Thoracic aorta (tissue), 2 donors: ENCODE data around the gene JMJD1C. TPM values are rescaled to one million over a fixed set of nuclear protein-coding genes. Genes with fewer than 3 reads are reported as not detected.

ENCODE experiments used
- ATAC-seq: fragments of 150-250 bp; one replicate; pipeline ENCODE4 v1.8.0; 2017; ENCODE audit warnings: low read depth; ENCODE audit not compliant: insufficient number of reproducible peaks, low FRiP score
- DNase-seq: peaks from one replicate; pipeline ENCODE4 v3.0.0-alpha.2; 2020; ENCODE audit warnings: low spot score
- H3K27ac ChIP-seq, 2 donors: fragments of 200-600 bp; sonication (generic); 1 replicate in 1 of 2; 2 replicates in 1 of 2; pipeline ENCODE4 v1.5.1; 2016; ENCODE audit warnings: mild to moderate bottlenecking in 2 of 2, moderate library complexity in 2 of 2
- H3K27me3 ChIP-seq: fragments of 200-600 bp; sonication (generic); replicated peaks from 2 replicates; pipeline ENCODE4 v1.6.0; 2016; ENCODE audit warnings: mild to moderate bottlenecking; ENCODE audit not compliant: insufficient read depth
- H3K36me3 ChIP-seq: fragments of 200-600 bp; sonication (generic); one replicate; pipeline ENCODE4 v1.5.1; 2016
- H3K4me1 ChIP-seq, 2 donors: fragments of 200-600 bp; sonication (generic); 1 replicate in 1 of 2; 2 replicates in 1 of 2; pipeline versions ENCODE4 v1.5.1 to v1.6.0; 2016; ENCODE audit warnings: low read depth in 2 of 2, mild to moderate bottlenecking in 1 of 2; ENCODE audit not compliant: control insufficient read depth in 1 of 2
- H3K4me3 ChIP-seq: fragments of 200-600 bp; sonication (generic); 2 replicates; pipeline ENCODE4 v1.5.1; 2016; ENCODE audit warnings: mild to moderate bottlenecking
- H3K9me3 ChIP-seq: fragments of 200-600 bp; sonication (generic); 2 replicates; pipeline ENCODE4 v1.5.1; 2016
- CTCF ChIP-seq: fragments of 200-600 bp; sonication (generic); IDR thresholded peaks from one replicate; pipeline ENCODE4 v1.5.1; 2019; ENCODE audit warnings: antibody characterized with exemption
- total RNA-seq, 2 donors: library from RNA; depleted of rRNA; stranded (reverse); fragments of >200 nt; gene quantifications; one replicate each; pipeline versions ENCODE4 v1.1.0 to v1.2.3, GENCODE V29; 2016

The JMJD1C gene
- total RNA-seq, 2 donors from 2014 or later, result 95.2 to 215 TPM

- H3K36me3 ChIP-seq, result peaks cover 7% of the 10 kb centered on the region
- H3K9me3 ChIP-seq, result no peaks in the 10 kb centered on the region
- no peaks in the 10 kb centered on the region for H3K27me3 ChIP-seq
- H3K4me1 ChIP-seq, result peaks cover 8 to 11% of the 10 kb centered on the region in 2 donors
- H3K4me3 ChIP-seq, result no peak overlapping the region
- no peak for TF ChIP-seq CTCF
- H3K27ac ChIP-seq, result peak overlapping the region in 1 of 2 donors; percentile 2
- ATAC-seq (no peak), DNase-seq (no peak)
These were observed 251.2 kb downstream of the JMJD1C start for GRCh38 chr10:63214571-63214970.

- H3K27me3 ChIP-seq, result no peaks in the 10 kb centered on the region
- H3K9me3 ChIP-seq, result no peaks in the 10 kb centered on the region
- peaks cover 8 to 20% of the 10 kb centered on the region in 2 donors for H3K4me1 ChIP-seq
- no peak overlapping the region for H3K4me3 ChIP-seq
- H3K36me3 ChIP-seq, result peaks cover 7% of the 10 kb centered on the region
- ATAC-seq, result no peak
- TF ChIP-seq CTCF, result no peak
- no peak overlapping the region for H3K27ac ChIP-seq
- DNase-seq, result no peak
These were observed 252.3 kb downstream of the JMJD1C start for GRCh38 chr10:63213489-63213888.

GRCh38 chr10:63210611-63211196 is 255.1 kb downstream of the JMJD1C start:
- H3K27ac ChIP-seq, result no peak overlapping the region
- no peaks in the 10 kb centered on the region for H3K9me3 ChIP-seq
- ATAC-seq (no peak), DNase-seq (no peak)
- no peak overlapping the region for H3K4me3 ChIP-seq
- peaks cover 18 to 48% of the 10 kb centered on the region in 2 donors for H3K4me1 ChIP-seq
- no peaks in the 10 kb centered on the region for H3K27me3 ChIP-seq
- peaks cover 7% of the 10 kb centered on the region for H3K36me3 ChIP-seq
- no peak for TF ChIP-seq CTCF

GRCh38 chr10:63209705-63210104 is 256.1 kb downstream of the JMJD1C start:
- Histone ChIP-seq H3K27ac (no peak overlapping the region), H3K4me1 (peaks cover 18 to 51% of the 10 kb centered on the region in 2 donors), H3K27me3 (no peaks in the 10 kb centered on the region), H3K9me3 (no peaks in the 10 kb centered on the region), H3K4me3 (no peak overlapping the region), H3K36me3 (peaks cover 7% of the 10 kb centered on the region)
- ATAC-seq (no peak), DNase-seq (no peak)
- no peak for TF ChIP-seq CTCF

- DNase-seq (no peak), ATAC-seq (no peak)
- Histone ChIP-seq H3K27ac (no peak overlapping the region), H3K36me3 (peaks cover 4% of the 10 kb centered on the region), H3K4me3 (no peak overlapping the region), H3K9me3 (no peaks in the 10 kb centered on the region), H3K27me3 (no peaks in the 10 kb centered on the region), H3K4me1 (peaks cover 18 to 54% of the 10 kb centered on the region in 2 donors)
- no peak for TF ChIP-seq CTCF
These were observed 256.8 kb downstream of the JMJD1C start for GRCh38 chr10:63208986-63209385.
